H9 (cell line): ENCODE data around the gene GPR68. TPM values are rescaled to one million over a fixed set of nuclear protein-coding genes. Genes with fewer than 3 reads are reported as not detected.

ENCODE experiments used
- DNase-seq: peaks from one replicate; pipeline ENCODE4 v3.0.0-alpha.2; 2017
- H2AFZ ChIP-seq: one replicate; pipeline ENCODE4 v1.6.1; 2013; ENCODE audit warnings: mild to moderate bottlenecking, low read length, control low read depth, moderate library complexity
- H2AK5ac ChIP-seq: 2 replicates; pipeline ENCODE4 v1.6.1; 2013; ENCODE audit warnings: low read length, control low read depth, mixed read lengths; ENCODE audit not compliant: insufficient read length
- H2BK120ac ChIP-seq: one replicate; pipeline ENCODE4 v1.6.1; 2013; ENCODE audit warnings: low read depth, mild to moderate bottlenecking, low read length, control low read depth, inconsistent platforms; ENCODE audit not compliant: poor library complexity, severe bottlenecking
- H2BK12ac ChIP-seq: 2 replicates; pipeline ENCODE4 v1.6.1; 2013; ENCODE audit warnings: low read length, control low read depth, mixed read lengths, low read depth; ENCODE audit not compliant: insufficient read length
- H2BK15ac ChIP-seq: 2 replicates; pipeline ENCODE4 v1.6.1; 2013; ENCODE audit warnings: low read depth, low read length, control low read depth
- H2BK20ac ChIP-seq: one replicate; pipeline ENCODE4 v1.6.1; 2013; ENCODE audit warnings: low read depth, mild to moderate bottlenecking, low read length, control low read depth, inconsistent platforms; ENCODE audit not compliant: poor library complexity, severe bottlenecking
- H2BK5ac ChIP-seq: 2 replicates; pipeline ENCODE4 v1.6.1; 2013; ENCODE audit warnings: low read length, control low read depth, mixed read lengths; ENCODE audit not compliant: insufficient read length
- H3K14ac ChIP-seq: 2 replicates; pipeline ENCODE4 v1.6.1; 2013; ENCODE audit warnings: low read length, control low read depth; ENCODE audit not compliant: insufficient read depth
- H3K18ac ChIP-seq: 2 replicates; pipeline ENCODE4 v1.6.1; 2013; ENCODE audit warnings: low read depth, mild to moderate bottlenecking, mixed read lengths, low read length, control low read depth; ENCODE audit not compliant: insufficient read length
- H3K23ac ChIP-seq: 2 replicates; pipeline ENCODE4 v1.6.1; 2013; ENCODE audit warnings: low read length, control low read depth, mixed read lengths, low read depth; ENCODE audit not compliant: insufficient read length
- H3K23me2 ChIP-seq: 2 replicates; pipeline ENCODE4 v1.6.1; 2013; ENCODE audit warnings: low read depth, mild to moderate bottlenecking, mixed read lengths, low read length, control low read depth; ENCODE audit not compliant: insufficient read length, poor library complexity, severe bottlenecking
- H3K27ac ChIP-seq: 2 replicates; pipeline ENCODE4 v1.5.1; 2013; ENCODE audit warnings: low read length, control low read depth, mixed read lengths, low read depth; ENCODE audit not compliant: insufficient read length
- H3K27me3 ChIP-seq: 2 replicates; pipeline ENCODE4 v1.6.1; 2013; ENCODE audit warnings: low read length, control low read depth, inconsistent platforms; ENCODE audit not compliant: insufficient read depth
- H3K4ac ChIP-seq: 2 replicates; pipeline ENCODE4 v1.6.1; 2013; ENCODE audit warnings: low read depth, mild to moderate bottlenecking, control low read depth, inconsistent platforms, low read length, moderate library complexity
- H3K4me1 ChIP-seq: 2 replicates; pipeline ENCODE4 v1.6.1; 2013; ENCODE audit warnings: low read length, control low read depth, inconsistent platforms; ENCODE audit not compliant: insufficient read depth
- H3K4me2 ChIP-seq: 2 replicates; pipeline ENCODE4 v1.6.1; 2013; ENCODE audit warnings: low read length, control low read depth, mixed read lengths; ENCODE audit not compliant: insufficient read length, insufficient read depth
- H3K56ac ChIP-seq: 2 replicates; pipeline ENCODE4 v1.6.1; 2013; ENCODE audit warnings: low read depth, mild to moderate bottlenecking, mixed read lengths, low read length, control low read depth; ENCODE audit not compliant: insufficient read length
- H3K79me1 ChIP-seq: 2 replicates; pipeline ENCODE4 v1.6.1; 2013; ENCODE audit warnings: low read depth, mild to moderate bottlenecking, moderate library complexity, low read length, control low read depth, inconsistent platforms; ENCODE audit not compliant: insufficient read depth, poor library complexity, severe bottlenecking
- H3K79me2 ChIP-seq: 2 replicates; pipeline ENCODE4 v1.6.1; 2013; ENCODE audit warnings: low read length, control low read depth, inconsistent platforms; ENCODE audit not compliant: insufficient read depth
- H3K9ac ChIP-seq: 2 replicates; pipeline ENCODE4 v1.6.1; 2013; ENCODE audit warnings: low read length, control low read depth, mixed read lengths; ENCODE audit not compliant: insufficient read length; ENCODE audit errors: extremely low read depth
- H3K9me3 ChIP-seq: one replicate; pipeline ENCODE4 v1.6.1; 2013; ENCODE audit warnings: low read depth, low read length, inconsistent platforms; ENCODE audit not compliant: control insufficient read depth
- H3T11ph ChIP-seq: one replicate; pipeline ENCODE4 v1.6.1; 2013; ENCODE audit warnings: mild to moderate bottlenecking, low read length, control low read depth, inconsistent platforms
- H4K20me1 ChIP-seq: one replicate; pipeline ENCODE4 v1.6.1; 2013; ENCODE audit not compliant: control insufficient read depth, insufficient read length, insufficient read depth
- H4K5ac ChIP-seq: 2 replicates; pipeline ENCODE4 v1.6.1; 2013; ENCODE audit warnings: low read depth, mild to moderate bottlenecking, mixed read lengths, low read length, control low read depth; ENCODE audit not compliant: insufficient read length
- H4K8ac ChIP-seq: replicated peaks from 2 replicates; pipeline ENCODE4 v1.6.1; 2013; ENCODE audit warnings: low read length, control low read depth, mixed read lengths, low read depth; ENCODE audit not compliant: insufficient read length
- H4K91ac ChIP-seq: 2 replicates; pipeline ENCODE4 v1.6.1; 2013; ENCODE audit warnings: low read depth, mild to moderate bottlenecking, moderate library complexity, mixed read lengths, low read length, control low read depth; ENCODE audit not compliant: insufficient read length
- H3K27ac Mint-ChIP-seq, 3 experiments: 2 replicates in 2 of 3; 3 replicates in 1 of 3; pipeline ENCODE4 v1.8.0; 2020 to 2021; ENCODE audit warnings: mixed read lengths in 3 of 3, mild to moderate bottlenecking in 1 of 3, moderate library complexity in 1 of 3
- H3K27me3 Mint-ChIP-seq: 2 replicates; pipeline ENCODE4 v1.8.0; 2021; ENCODE audit warnings: low read depth, mild to moderate bottlenecking, moderate library complexity, mixed read lengths
- H3K36me3 Mint-ChIP-seq, 3 experiments: 2 replicates in 2 of 3; 3 replicates in 1 of 3; pipeline ENCODE4 v1.8.0; 2020 to 2021; ENCODE audit warnings: low read depth in 3 of 3, mixed read lengths in 3 of 3; ENCODE audit not compliant: insufficient read depth in 1 of 3
- H3K4me1 Mint-ChIP-seq, 2 experiments: 2 replicates each; pipeline ENCODE4 v1.8.0; 2020; ENCODE audit warnings: mixed read lengths in 2 of 2
- H3K4me3 Mint-ChIP-seq, 2 experiments: 2 replicates in 1 of 2; 3 replicates in 1 of 2; pipeline ENCODE4 v1.8.0; 2020 to 2021; ENCODE audit warnings: mild to moderate bottlenecking in 2 of 2, mixed read lengths in 2 of 2, moderate library complexity in 1 of 2
- H3K9me3 Mint-ChIP-seq, 2 experiments: 2 replicates in 1 of 2; 3 replicates in 1 of 2; pipeline ENCODE4 v1.8.0; 2020; ENCODE audit warnings: mild to moderate bottlenecking in 2 of 2, mixed read lengths in 2 of 2, moderate library complexity in 1 of 2
- WGBS: extraction: QIAGEN DNeasy Blood & Tissue Kit; methylation state at CpG from one replicate; pipeline ENCODE4 v1.1.7; 2013; ENCODE audit warnings: missing lambda C conversion rate, low lambda C conversion rate, mixed read lengths; ENCODE audit not compliant: insufficient read length; ENCODE audit errors: extremely low coverage; 5-methylcytosine and 5-hydroxymethylcytosine counted together
- total RNA-seq: library from RNA; stranded (reverse); gene quantifications from 2 replicates; pipeline ENCODE4 v1.2.1, GENCODE V29; 2021
- TF ChIP-seq, protein P1 (sequence below): fragments of 200-600 bp; sonication (generic); conservative IDR thresholded peaks from 3 replicates; pipeline ENCODE4 v1.8.0; 2021; ENCODE audit warnings: antibody characterized with exemption, mild to moderate bottlenecking

Gene GPR68
- total RNA-seq, 1 experiment from 2014 or later: 0.33 TPM

DNA sequence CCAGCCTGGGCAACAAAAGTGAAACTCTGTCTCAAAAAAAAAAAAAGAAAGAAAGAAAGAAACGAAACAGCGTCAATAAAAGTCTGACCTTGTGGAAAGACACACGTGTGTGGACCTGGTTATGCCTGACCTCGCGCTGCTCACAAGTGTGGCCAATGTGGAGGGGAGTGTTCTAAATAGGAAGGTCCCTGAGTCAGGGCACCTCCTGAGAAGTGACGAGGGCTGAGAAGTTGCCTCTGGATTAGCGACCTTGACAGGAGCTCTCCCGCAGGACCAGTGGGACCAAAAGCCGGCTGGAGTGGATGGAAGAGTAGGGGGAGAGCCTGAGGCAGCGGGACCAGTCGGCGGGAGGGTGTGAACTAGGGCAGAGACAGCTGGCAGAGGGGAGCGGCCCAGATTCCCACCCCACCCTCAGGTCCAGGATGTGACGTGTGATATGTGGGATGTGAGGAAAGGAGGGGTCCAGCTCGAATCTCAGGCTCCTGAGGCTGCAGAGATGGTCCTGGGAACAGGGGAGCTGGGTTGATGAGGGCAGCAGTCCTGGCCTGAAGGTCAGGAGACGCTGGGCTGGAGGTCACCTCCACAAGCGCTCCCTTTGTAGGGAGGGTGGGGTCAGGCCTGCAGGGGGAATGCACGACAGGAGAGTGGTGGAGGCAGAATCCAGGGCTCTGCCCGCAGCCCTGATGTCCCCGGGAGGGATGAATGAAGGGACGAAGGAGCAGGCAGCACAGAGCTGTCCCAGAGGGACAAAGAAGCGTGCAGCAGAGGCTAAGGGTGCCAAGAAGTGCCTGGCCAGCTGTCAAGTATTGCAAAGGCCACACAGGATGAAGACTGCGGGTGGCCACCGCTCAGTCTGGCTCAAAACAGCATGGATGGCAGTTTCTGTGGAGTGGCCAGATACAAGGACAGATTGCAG lies 24.8 kb upstream of the GPR68 start:
- Histone ChIP-seq H2BK5ac (no peak overlapping the region), H3K56ac (no peak overlapping the region), H3K9me3 (no peaks in the 10 kb centered on the region), H3K4me1 (no peaks in the 10 kb centered on the region), H2BK120ac (no peak overlapping the region), H2BK12ac (no peak overlapping the region), H3K14ac (no peak overlapping the region), H3K27ac (no peak overlapping the region), H3K79me2 (no peaks in the 10 kb centered on the region), H3K18ac (no peak overlapping the region), H4K8ac (no peak overlapping the region), H2BK20ac (no peak overlapping the region), H3K23ac (no peak overlapping the region), H3K4me2 (no peak overlapping the region), H4K20me1 (no peaks in the 10 kb centered on the region), H3K23me2 (peaks cover 12% of the 10 kb centered on the region), H2AK5ac (no peak overlapping the region), H4K5ac (no peak overlapping the region), H2BK15ac (no peak overlapping the region), H4K91ac (no peak overlapping the region), H3K79me1 (no peaks in the 10 kb centered on the region), H3K9ac (no peak overlapping the region), H2AFZ (no peak overlapping the region), H3K4ac (no peak overlapping the region), H3T11ph (no peak overlapping the region), H3K27me3 (peaks cover 3% of the 10 kb centered on the region; the same call in 1 of the 2 replicates)
- Mint-ChIP-seq H3K4me3 (no peak overlapping the region), H3K27ac (peak overlapping the region in 1 of 3 experiments; percentile 68; a peak in 3 of 7 replicates), H3K27me3 (peaks cover 15% of the 10 kb centered on the region), H3K4me1 (peaks cover 4 to 13% of the 10 kb centered on the region in 2 experiments), H3K9me3 (no peaks in the 10 kb centered on the region), H3K36me3 (peaks cover 3 to 7% (median 5%) of the 10 kb centered on the region in 3 experiments; a peak in 6 of 7 replicates)
- WGBS: no CpG with 5 or more reads among the region's 24 CpGs
- DNase-seq: no peak
- TF ChIP-seq, protein P1, sequence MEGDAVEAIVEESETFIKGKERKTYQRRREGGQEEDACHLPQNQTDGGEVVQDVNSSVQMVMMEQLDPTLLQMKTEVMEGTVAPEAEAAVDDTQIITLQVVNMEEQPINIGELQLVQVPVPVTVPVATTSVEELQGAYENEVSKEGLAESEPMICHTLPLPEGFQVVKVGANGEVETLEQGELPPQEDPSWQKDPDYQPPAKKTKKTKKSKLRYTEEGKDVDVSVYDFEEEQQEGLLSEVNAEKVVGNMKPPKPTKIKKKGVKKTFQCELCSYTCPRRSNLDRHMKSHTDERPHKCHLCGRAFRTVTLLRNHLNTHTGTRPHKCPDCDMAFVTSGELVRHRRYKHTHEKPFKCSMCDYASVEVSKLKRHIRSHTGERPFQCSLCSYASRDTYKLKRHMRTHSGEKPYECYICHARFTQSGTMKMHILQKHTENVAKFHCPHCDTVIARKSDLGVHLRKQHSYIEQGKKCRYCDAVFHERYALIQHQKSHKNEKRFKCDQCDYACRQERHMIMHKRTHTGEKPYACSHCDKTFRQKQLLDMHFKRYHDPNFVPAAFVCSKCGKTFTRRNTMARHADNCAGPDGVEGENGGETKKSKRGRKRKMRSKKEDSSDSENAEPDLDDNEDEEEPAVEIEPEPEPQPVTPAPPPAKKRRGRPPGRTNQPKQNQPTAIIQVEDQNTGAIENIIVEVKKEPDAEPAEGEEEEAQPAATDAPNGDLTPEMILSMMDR: no peak
